ENCODE data around the gene TMEM256.
"Not testable (repeated sequence)": the region's sequence is repeated elsewhere in the genome, so short reads cannot be mapped to it uniquely, and the experiment has no call there.

TMEM256 gene

DNA sequence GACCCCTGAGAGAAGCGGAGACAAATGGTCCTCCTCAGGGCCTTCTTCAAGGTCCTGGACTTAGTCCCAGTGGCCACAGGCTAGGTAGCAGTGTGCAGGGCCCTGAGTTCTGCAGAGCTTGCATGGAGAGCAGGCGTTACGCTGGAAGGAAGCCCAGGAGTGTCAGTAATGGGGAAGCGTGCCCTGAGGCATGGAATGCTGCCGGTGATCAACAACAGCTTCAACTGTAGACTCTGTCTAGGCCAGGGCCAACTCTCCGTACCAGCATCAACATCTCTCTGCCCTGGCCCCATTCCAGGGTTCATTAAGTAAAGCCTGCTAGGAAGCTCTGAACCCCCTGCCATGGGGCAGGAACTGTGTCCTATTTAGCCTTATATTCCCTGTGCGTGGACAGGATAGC, 23.6 kb downstream of the TMEM256 start:
- no peak for TF ChIP-seq CTCF (IDR thresholded peaks at IDR 0.05; ENCODE audit: low read depth, low read length)
- DNase-seq (ENCODE audit: low read depth, low spot score) = no peak
- no peak overlapping the region for H3K4me3 ChIP-seq (ENCODE audit: low read depth, low read length)
- in situ Hi-C loops (cut with HindIII; ENCODE audit: low sequenced_read_pairs) = no loop called here

DNA sequence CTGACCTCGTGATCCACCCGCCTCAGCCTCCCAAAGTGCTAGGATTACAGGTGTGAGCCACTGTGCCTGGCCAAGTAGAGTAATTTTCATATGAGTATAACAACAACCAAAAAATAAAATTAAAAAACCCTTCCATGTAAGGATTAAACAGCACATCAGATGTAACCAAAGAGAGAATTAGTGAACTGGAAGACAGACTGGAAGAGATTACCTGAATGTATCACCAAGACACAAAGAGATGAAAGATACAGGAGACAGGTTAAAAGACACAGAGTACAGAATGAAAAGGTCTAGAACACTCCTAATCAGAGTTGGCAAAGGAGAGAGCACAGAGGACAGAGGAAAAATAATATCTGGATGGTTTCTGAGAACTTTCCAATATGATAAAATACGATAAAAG, 24.8 kb downstream of the TMEM256 start:
- DNase-seq (ENCODE audit: low read depth, low spot score) = no peak
- no peak overlapping the region for H3K4me3 ChIP-seq (ENCODE audit: low read depth, low read length)
- in situ Hi-C loops (cut with HindIII; ENCODE audit: low sequenced_read_pairs) = no loop called here
- TF ChIP-seq CTCF (IDR thresholded peaks at IDR 0.05; ENCODE audit: low read depth, low read length) = no peak

- TF ChIP-seq CTCF (IDR thresholded peaks at IDR 0.05; ENCODE audit: low read depth, low read length) = no peak
- H3K4me3 ChIP-seq (ENCODE audit: low read depth, low read length) = no peak overlapping the region
- DNase-seq (ENCODE audit: low read depth, low spot score) = no peak
- in situ Hi-C loops (cut with HindIII; ENCODE audit: low sequenced_read_pairs) = no loop called here
These were observed 29.5 kb downstream of the TMEM256 start for GRCh38 chr17:7374353-7374752.

DNA sequence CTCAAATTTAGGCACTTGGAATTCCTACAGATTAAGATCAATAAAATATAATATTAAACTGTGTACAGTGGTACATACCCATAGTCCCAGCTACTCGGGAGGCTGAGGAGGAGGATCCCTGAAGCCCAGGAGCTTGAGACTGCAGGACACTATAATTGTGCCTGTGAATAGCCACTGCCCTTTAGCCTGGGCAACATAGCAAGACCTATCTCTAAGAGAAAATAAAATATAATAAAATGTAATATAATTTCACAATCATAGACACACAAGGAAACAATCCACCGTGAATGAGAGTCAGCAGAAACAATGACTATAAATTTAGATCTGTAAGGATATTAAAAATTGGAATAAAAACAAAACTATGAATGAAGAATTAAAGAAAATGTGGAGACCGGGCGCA, 33.0 kb downstream of the TMEM256 start:
- DNase-seq (ENCODE audit: low read depth, low spot score) = no peak
- H3K4me3 ChIP-seq (ENCODE audit: low read depth, low read length) = no peak overlapping the region
- no peak for TF ChIP-seq CTCF (IDR thresholded peaks at IDR 0.05; ENCODE audit: low read depth, low read length)
- in situ Hi-C loops (cut with HindIII; ENCODE audit: low sequenced_read_pairs) = no loop called here

DNA sequence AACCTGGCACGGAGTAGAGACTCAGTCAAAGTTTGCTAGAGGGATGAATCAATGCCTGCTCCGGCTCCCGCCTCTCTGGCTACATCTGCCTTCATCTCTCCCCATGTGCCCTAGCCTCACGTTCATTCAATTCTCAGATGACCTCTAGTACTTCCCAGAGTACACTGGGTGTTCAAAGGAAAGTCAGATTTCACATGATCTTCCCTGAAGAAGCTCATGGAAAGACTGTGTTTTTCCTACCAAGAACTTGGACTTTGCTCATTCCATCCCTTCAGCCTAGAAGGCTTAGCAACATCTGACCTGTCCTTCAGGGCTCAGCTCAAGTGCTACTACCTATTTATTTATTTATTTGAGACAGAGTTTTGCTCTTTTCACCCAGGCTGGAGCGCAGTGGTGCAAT, 34.1 kb downstream of the TMEM256 start:
- TF ChIP-seq CTCF (IDR thresholded peaks at IDR 0.05; ENCODE audit: low read depth, low read length) = no peak
- in situ Hi-C loops (cut with HindIII; ENCODE audit: low sequenced_read_pairs) = no loop called here
- no peak for DNase-seq (ENCODE audit: low read depth, low spot score)
- H3K4me3 ChIP-seq (ENCODE audit: low read depth, low read length) = no peak overlapping the region

DNA sequence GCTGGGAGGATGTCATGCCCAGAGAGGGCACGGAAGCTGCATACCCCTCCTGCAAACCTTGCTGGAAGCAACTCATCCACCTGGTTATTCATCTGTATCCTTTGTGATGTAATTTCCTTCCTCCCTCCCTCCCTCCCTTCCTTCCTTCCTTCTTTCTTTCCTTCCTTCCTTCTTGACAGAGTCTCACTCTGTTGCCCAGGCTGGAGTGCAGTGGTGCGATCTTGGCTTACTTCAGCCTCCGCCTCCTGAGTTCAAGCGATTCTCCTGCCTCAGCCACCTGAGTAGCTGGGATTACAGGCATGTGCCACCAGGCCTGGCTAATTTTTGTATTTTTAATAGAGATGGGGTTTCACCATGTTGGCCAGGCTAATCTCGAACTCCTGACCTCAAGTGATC, 35.3 kb downstream of the TMEM256 start:
- DNase-seq (ENCODE audit: low read depth, low spot score); in situ Hi-C loops (cut with HindIII; ENCODE audit: low sequenced_read_pairs); H3K4me3 ChIP-seq (ENCODE audit: low read depth, low read length): not testable (repeated sequence)

DNA sequence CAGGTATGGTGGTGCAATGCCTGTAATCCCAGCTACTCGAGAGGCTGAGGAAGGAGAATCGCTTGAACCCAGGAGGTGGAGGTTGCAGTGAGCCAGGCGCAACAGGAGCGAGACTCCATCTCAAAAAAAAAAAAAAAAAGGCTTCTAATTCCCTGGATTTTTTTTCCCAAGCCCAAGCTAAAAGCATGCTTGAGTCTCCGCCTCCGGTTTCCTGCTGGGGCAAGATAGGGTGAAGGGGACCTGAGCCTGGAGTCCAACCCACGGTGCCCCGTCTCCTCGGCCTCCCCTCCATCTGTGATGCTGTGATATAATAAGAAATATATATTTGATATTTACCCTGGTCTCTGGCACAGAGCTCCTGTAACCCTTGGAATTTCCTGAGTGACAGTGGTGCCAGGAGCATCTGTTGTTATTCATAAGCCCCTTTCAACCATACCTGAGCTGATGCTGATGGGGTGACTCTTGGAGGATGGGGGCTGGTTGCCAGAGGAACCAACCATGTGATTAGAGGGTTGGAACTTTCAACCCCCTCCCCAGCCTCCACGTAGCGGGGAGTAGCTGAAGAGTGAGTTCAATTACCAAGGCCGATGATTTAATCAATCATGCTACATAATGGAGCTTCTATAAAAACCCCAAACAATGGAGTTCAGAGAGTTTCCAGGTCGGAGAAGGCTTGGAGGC, 35.8 kb downstream of the TMEM256 start:
- no peak for DNase-seq (ENCODE audit: low read depth, low spot score)
- in situ Hi-C loops (cut with HindIII; ENCODE audit: low sequenced_read_pairs) = no loop called here
- no peak for TF ChIP-seq CTCF (IDR thresholded peaks at IDR 0.05; ENCODE audit: low read depth, low read length)
- H3K4me3 ChIP-seq (ENCODE audit: low read depth, low read length) = no peak overlapping the region

Data from astrocyte of the spinal cord (primary cell).